ENCODE results near the gene CHST1. TPM values are rescaled to one million over a fixed set of nuclear protein-coding genes. Genes with fewer than 3 reads are reported as not detected.

The CHST1 gene
- total RNA-seq, 1 donor from 2014 or later, result 4.9 TPM

GRCh38 chr11:45625611-45626010 is 39.8 kb downstream of the CHST1 start:
- no peaks in the 10 kb centered on the region for H3K9me3 ChIP-seq
- intact Hi-C loops (cut with DNase I), result no loop called here
- no peak for DNase-seq
- TF ChIP-seq CTCF (IDR thresholded peaks at IDR 0.05), result no peak
- H3K27me3 ChIP-seq, result peaks cover 18% of the 10 kb centered on the region
- H3K4me1 ChIP-seq, result no peaks in the 10 kb centered on the region
- ATAC-seq, result no peak
- H3K36me3 ChIP-seq, result no peaks in the 10 kb centered on the region
- no peak overlapping the region for H3K4me3 ChIP-seq
- no peak overlapping the region for H3K27ac ChIP-seq

- ATAC-seq, result no peak
Measured at GRCh38 chr11:45624095-45624494, 41.3 kb downstream of the CHST1 start.

GRCh38 chr11:45622861-45623260 is 42.6 kb downstream of the CHST1 start:
- intact Hi-C loops (cut with DNase I), result no loop called here
- no peak overlapping the region for H3K4me3 ChIP-seq
- ATAC-seq, result no peak

More at GRCh38 chr11:45624095-45624494, 41.3 kb downstream of the CHST1 start:
- Histone ChIP-seq H3K9me3 (no peaks in the 10 kb centered on the region), H3K27me3 (peaks cover 18% of the 10 kb centered on the region), H3K27ac (no peak overlapping the region), H3K4me1 (no peaks in the 10 kb centered on the region), H3K36me3 (no peaks in the 10 kb centered on the region), H3K4me3 (no peak overlapping the region)
- intact Hi-C loops (cut with DNase I), result no loop called here
- no peak for TF ChIP-seq CTCF (IDR thresholded peaks at IDR 0.05)
- DNase-seq, result no peak

GRCh38 chr11:45622283-45622682 is 43.1 kb downstream of the CHST1 start:
- TF ChIP-seq CTCF (IDR thresholded peaks at IDR 0.05), result no peak
- no peak overlapping the region for H3K27ac ChIP-seq
- DNase-seq (no peak), ATAC-seq (no peak)
- peaks cover 11% of the 10 kb centered on the region for H3K27me3 ChIP-seq
- intact Hi-C loops (cut with DNase I), result no loop called here
- no peaks in the 10 kb centered on the region for H3K36me3 ChIP-seq
- no peak overlapping the region for H3K4me3 ChIP-seq
- no peaks in the 10 kb centered on the region for H3K9me3 ChIP-seq
- no peaks in the 10 kb centered on the region for H3K4me1 ChIP-seq

More at GRCh38 chr11:45622861-45623260, 42.6 kb downstream of the CHST1 start:
- DNase-seq, result no peak
- Histone ChIP-seq H3K27me3 (peaks cover 17% of the 10 kb centered on the region), H3K4me1 (no peaks in the 10 kb centered on the region), H3K9me3 (no peaks in the 10 kb centered on the region), H3K36me3 (no peaks in the 10 kb centered on the region), H3K27ac (no peak overlapping the region)
- TF ChIP-seq CTCF (IDR thresholded peaks at IDR 0.05), result no peak

- ATAC-seq, result no peak
- Histone ChIP-seq H3K36me3 (no peaks in the 10 kb centered on the region), H3K27ac (no peak overlapping the region), H3K4me1 (no peaks in the 10 kb centered on the region), H3K9me3 (no peaks in the 10 kb centered on the region), H3K4me3 (no peak overlapping the region), H3K27me3 (peaks cover 7% of the 10 kb centered on the region)
- intact Hi-C loops (cut with DNase I), result no loop called here
- no peak for TF ChIP-seq CTCF (IDR thresholded peaks at IDR 0.05)
- no peak for DNase-seq
Measured at GRCh38 chr11:45621588-45621987, 43.8 kb downstream of the CHST1 start.

- Histone ChIP-seq H3K27me3 (peaks cover 7% of the 10 kb centered on the region), H3K9me3 (no peaks in the 10 kb centered on the region), H3K4me3 (no peak overlapping the region), H3K27ac (no peak overlapping the region), H3K4me1 (no peaks in the 10 kb centered on the region), H3K36me3 (no peaks in the 10 kb centered on the region)
- intact Hi-C loops (cut with DNase I), result no loop called here
- ATAC-seq (no peak), DNase-seq (no peak)
- no peak for TF ChIP-seq CTCF (IDR thresholded peaks at IDR 0.05)
Measured at GRCh38 chr11:45620243-45620642, 45.2 kb downstream of the CHST1 start.
